ENCODE results near the gene DIP2C. TPM values are rescaled to one million over a fixed set of nuclear protein-coding genes. Genes with fewer than 3 reads are reported as not detected.

Gene DIP2C
- total RNA-seq, 1 experiment from 2014 or later, result 11.0 TPM

DNA sequence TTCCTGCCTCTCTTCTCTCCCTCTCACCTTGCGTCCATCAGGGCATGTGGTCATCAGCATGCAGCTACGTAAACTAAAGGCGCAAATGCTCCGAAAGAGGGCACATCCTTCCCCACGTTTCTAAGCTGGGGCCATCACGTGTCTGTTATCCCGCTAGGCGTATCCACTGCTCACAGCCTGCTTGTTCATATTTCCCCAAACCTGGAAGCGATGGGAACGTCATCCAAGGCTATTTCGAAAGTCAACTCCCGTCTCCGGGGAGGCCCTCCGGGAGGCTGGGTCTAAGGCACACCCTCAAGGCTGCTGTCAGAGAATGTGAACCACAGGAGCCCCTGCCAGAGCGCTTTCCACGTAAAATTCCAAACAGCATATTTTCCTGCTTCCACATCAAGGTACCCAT is 199.2 kb downstream of the DIP2C start (continued):
- TF ChIP-seq, protein P1, sequence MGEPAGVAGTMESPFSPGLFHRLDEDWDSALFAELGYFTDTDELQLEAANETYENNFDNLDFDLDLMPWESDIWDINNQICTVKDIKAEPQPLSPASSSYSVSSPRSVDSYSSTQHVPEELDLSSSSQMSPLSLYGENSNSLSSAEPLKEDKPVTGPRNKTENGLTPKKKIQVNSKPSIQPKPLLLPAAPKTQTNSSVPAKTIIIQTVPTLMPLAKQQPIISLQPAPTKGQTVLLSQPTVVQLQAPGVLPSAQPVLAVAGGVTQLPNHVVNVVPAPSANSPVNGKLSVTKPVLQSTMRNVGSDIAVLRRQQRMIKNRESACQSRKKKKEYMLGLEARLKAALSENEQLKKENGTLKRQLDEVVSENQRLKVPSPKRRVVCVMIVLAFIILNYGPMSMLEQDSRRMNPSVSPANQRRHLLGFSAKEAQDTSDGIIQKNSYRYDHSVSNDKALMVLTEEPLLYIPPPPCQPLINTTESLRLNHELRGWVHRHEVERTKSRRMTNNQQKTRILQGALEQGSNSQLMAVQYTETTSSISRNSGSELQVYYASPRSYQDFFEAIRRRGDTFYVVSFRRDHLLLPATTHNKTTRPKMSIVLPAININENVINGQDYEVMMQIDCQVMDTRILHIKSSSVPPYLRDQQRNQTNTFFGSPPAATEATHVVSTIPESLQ (CRISPR knock-in tag; IDR thresholded peaks at IDR 0.05), result no peak
- no peak for TF ChIP-seq GABPB1 (CRISPR knock-in tag; IDR thresholded peaks at IDR 0.05)

DNA sequence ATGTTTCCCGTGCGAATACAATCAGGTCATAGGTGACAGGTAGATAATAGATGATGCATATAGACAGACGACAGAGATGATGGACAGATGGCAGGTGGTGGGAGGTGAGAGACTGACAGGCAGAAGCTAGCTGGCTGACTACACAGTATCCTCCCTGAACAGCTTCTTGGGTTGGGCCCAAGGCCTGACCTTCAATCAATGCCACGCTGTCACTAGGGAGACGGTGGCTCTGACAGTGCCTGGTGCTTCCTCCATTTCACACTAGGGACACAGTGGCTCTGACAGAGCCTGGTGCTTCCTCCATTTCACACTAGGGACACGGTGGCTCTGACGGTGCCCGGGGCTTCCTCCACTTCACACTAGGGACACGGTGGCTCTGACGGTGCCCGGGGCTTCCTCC is 200.1 kb downstream of the DIP2C start:
- TF ChIP-seq, protein P2, sequence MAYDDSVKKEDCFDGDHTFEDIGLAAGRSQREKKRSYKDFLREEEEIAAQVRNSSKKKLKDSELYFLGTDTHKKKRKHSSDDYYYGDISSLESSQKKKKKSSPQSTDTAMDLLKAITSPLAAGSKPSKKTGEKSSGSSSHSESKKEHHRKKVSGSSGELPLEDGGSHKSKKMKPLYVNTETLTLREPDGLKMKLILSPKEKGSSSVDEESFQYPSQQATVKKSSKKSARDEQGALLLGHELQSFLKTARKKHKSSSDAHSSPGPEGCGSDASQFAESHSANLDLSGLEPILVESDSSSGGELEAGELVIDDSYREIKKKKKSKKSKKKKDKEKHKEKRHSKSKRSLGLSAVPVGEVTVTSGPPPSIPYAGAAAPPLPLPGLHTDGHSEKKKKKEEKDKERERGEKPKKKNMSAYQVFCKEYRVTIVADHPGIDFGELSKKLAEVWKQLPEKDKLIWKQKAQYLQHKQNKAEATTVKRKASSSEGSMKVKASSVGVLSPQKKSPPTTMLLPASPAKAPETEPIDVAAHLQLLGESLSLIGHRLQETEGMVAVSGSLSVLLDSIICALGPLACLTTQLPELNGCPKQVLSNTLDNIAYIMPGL (CRISPR knock-in tag; IDR thresholded peaks at IDR 0.05), result no peak
- TF ChIP-seq ZNF263 (CRISPR knock-in tag; IDR thresholded peaks at IDR 0.05; ENCODE audit: low read depth) (no peak), EMX1 (CRISPR knock-in tag; IDR thresholded peaks at IDR 0.05) (no peak), KAT7 (CRISPR knock-in tag; IDR thresholded peaks at IDR 0.05; ENCODE audit: borderline replicate concordance) (no peak), CREM (CRISPR knock-in tag; IDR thresholded peaks at IDR 0.05) (no peak), SMAD3 (CRISPR knock-in tag; IDR thresholded peaks at IDR 0.05; ENCODE audit: borderline replicate concordance) (no peak), ZNF317 (CRISPR knock-in tag; IDR thresholded peaks at IDR 0.05; ENCODE audit: borderline replicate concordance, low read depth) (no peak), CBFB (CRISPR knock-in tag; IDR thresholded peaks at IDR 0.05; ENCODE audit: low read depth) (no peak), FOXP1 (CRISPR knock-in tag; IDR thresholded peaks at IDR 0.05; ENCODE audit: borderline replicate concordance) (no peak), ETV6 (CRISPR knock-in tag; IDR thresholded peaks at IDR 0.05) (no peak), ZNF232 (CRISPR knock-in tag; IDR thresholded peaks at IDR 0.05) (no peak)
- TF ChIP-seq, protein P3, sequence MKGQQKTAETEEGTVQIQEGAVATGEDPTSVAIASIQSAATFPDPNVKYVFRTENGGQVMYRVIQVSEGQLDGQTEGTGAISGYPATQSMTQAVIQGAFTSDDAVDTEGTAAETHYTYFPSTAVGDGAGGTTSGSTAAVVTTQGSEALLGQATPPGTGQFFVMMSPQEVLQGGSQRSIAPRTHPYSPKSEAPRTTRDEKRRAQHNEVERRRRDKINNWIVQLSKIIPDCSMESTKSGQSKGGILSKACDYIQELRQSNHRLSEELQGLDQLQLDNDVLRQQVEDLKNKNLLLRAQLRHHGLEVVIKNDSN (CRISPR knock-in tag; IDR thresholded peaks at IDR 0.05), result no peak
- TF ChIP-seq, protein P4, sequence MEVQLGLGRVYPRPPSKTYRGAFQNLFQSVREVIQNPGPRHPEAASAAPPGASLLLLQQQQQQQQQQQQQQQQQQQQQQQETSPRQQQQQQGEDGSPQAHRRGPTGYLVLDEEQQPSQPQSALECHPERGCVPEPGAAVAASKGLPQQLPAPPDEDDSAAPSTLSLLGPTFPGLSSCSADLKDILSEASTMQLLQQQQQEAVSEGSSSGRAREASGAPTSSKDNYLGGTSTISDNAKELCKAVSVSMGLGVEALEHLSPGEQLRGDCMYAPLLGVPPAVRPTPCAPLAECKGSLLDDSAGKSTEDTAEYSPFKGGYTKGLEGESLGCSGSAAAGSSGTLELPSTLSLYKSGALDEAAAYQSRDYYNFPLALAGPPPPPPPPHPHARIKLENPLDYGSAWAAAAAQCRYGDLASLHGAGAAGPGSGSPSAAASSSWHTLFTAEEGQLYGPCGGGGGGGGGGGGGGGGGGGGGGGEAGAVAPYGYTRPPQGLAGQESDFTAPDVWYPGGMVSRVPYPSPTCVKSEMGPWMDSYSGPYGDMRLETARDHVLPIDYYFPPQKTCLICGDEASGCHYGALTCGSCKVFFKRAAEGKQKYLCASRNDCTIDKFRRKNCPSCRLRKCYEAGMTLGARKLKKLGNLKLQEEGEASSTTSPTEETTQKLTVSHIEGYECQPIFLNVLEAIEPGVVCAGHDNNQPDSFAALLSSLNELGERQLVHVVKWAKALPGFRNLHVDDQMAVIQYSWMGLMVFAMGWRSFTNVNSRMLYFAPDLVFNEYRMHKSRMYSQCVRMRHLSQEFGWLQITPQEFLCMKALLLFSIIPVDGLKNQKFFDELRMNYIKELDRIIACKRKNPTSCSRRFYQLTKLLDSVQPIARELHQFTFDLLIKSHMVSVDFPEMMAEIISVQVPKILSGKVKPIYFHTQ (CRISPR knock-in tag; IDR thresholded peaks at IDR 0.05), result no peak
- TF ChIP-seq, protein P5, sequence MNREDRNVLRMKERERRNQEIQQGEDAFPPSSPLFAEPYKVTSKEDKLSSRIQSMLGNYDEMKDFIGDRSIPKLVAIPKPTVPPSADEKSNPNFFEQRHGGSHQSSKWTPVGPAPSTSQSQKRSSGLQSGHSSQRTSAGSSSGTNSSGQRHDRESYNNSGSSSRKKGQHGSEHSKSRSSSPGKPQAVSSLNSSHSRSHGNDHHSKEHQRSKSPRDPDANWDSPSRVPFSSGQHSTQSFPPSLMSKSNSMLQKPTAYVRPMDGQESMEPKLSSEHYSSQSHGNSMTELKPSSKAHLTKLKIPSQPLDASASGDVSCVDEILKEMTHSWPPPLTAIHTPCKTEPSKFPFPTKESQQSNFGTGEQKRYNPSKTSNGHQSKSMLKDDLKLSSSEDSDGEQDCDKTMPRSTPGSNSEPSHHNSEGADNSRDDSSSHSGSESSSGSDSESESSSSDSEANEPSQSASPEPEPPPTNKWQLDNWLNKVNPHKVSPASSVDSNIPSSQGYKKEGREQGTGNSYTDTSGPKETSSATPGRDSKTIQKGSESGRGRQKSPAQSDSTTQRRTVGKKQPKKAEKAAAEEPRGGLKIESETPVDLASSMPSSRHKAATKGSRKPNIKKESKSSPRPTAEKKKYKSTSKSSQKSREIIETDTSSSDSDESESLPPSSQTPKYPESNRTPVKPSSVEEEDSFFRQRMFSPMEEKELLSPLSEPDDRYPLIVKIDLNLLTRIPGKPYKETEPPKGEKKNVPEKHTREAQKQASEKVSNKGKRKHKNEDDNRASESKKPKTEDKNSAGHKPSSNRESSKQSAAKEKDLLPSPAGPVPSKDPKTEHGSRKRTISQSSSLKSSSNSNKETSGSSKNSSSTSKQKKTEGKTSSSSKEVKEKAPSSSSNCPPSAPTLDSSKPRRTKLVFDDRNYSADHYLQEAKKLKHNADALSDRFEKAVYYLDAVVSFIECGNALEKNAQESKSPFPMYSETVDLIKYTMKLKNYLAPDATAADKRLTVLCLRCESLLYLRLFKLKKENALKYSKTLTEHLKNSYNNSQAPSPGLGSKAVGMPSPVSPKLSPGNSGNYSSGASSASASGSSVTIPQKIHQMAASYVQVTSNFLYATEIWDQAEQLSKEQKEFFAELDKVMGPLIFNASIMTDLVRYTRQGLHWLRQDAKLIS (CRISPR knock-in tag; IDR thresholded peaks at IDR 0.05; ENCODE audit: borderline replicate concordance), result no peak
- TF ChIP-seq, protein P6, sequence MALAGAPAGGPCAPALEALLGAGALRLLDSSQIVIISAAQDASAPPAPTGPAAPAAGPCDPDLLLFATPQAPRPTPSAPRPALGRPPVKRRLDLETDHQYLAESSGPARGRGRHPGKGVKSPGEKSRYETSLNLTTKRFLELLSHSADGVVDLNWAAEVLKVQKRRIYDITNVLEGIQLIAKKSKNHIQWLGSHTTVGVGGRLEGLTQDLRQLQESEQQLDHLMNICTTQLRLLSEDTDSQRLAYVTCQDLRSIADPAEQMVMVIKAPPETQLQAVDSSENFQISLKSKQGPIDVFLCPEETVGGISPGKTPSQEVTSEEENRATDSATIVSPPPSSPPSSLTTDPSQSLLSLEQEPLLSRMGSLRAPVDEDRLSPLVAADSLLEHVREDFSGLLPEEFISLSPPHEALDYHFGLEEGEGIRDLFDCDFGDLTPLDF (CRISPR knock-in tag; IDR thresholded peaks at IDR 0.05), result no peak
- no peak overlapping the region for H3K4me3 Mint-ChIP-seq
- peaks cover 63% of the 10 kb centered on the region for H3K4me1 Mint-ChIP-seq
- ChIA-PET POLR2A (no interaction called here), CTCF (no interaction called here)
- DNase-seq (ENCODE audit: low spot score), result no peak
- ATAC-seq, result no peak
- H3K9me3 Mint-ChIP-seq, result no peaks in the 10 kb centered on the region
- peaks cover 17% of the 10 kb centered on the region for H3K27me3 Mint-ChIP-seq (ENCODE audit: low read depth)
- no peak overlapping the region for H3K27ac Mint-ChIP-seq
- H3K36me3 Mint-ChIP-seq, result no peaks in the 10 kb centered on the region

Measured in WTC11 (cell line).